GM19023 (cell line): Measurements from ENCODE around the gene RBKS.
"Not testable (repeated sequence)": the region's sequence is repeated elsewhere in the genome, so short reads cannot be mapped to it uniquely, and the experiment has no call there.

ENCODE experiments used
- ATAC-seq: cut with Tn5 transposase; IDR thresholded peaks from one replicate; pipeline ENCODE4 v1.9.1; 2021; ENCODE audit warnings: mild to moderate bottlenecking, moderate library complexity; ENCODE audit not compliant: unreplicated experiment

The RBKS gene

DNA sequence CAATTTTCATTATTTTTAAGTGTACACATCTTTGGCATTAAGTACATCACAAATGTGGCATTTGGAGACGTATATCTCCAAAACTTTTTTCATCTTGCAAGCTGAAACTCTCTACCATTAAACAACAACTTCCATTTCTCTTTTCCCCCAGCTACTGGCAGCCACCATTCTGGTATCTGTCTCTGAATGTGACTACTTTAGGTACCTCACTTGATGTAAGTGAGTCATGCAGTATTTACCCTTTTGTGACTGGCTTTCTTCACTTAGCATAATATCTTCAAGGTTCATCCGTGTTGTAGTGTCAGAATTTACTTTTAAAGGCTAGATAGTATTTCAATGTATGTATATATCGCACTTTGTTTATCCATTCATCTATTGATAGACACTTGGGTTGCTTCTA, 17.4 kb upstream of the RBKS start:
- ATAC-seq = no peak

DNA sequence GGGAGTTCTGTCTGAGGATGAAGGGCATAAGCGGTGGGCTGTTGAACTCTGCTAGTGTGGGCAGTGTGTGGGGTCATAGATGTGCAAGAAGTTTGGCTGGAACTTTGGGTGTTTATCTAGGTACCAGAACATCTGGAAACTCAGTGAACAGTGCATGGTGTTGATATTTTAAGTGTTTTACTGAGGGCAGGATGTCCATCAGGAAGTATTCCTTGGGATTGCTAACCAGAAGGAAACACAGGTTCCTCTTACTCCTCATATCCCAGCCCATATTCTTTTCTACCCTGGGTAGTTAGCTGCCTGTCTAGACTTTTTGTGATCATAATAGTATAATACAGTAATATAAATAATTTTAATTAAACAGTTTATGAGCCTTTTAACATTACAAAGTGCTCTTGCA, 15.9 kb upstream of the RBKS start:
- ATAC-seq = no peak

DNA sequence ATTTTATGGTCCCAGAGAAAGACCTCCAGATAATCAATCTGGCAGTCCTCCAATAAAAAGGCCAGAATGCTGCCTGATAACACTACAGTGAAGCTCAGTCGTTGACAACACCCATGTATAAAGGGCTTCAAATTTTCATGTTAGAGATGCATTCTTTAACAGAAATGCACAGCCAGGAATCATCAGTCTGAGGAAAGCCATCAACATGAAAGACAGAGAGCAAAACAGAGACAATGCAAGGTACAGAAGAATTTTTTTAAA, 14.1 kb upstream of the RBKS start:
- ATAC-seq = no peak

DNA sequence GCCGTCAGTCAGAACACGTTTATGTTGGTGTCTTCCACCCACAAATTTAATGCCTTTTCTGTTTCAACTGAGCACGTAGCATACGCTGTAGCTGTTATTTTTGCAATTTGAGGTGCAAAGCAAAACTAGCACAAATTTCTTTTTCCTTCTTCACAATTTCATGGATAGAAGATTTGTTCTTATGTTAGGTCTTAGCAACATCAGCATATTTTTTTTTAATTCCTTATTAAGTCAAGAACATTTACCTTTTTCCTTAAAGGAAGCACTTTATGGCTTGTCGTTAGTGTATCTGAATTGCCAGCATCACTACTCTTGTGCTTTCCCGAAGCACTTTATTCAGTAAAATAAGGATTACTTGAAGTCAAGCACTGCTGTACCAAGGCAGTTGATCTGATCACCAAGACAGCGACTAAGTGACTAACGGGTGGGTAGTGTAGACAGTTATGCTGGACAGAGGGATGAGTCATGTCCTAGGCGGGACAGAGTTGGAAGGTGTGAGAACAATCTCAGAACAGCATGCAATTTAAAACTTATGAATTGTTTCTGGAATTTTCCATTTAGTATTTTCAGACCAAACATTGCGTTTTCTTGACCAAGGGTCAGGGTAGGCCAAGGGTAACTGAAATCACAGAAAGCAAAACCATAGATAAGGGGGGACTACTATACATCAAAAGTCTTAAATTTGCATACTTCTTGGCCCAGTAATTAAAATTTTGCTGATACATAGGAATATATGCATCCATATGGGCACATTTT, 13.6 kb upstream of the RBKS start:
- ATAC-seq = no peak

DNA sequence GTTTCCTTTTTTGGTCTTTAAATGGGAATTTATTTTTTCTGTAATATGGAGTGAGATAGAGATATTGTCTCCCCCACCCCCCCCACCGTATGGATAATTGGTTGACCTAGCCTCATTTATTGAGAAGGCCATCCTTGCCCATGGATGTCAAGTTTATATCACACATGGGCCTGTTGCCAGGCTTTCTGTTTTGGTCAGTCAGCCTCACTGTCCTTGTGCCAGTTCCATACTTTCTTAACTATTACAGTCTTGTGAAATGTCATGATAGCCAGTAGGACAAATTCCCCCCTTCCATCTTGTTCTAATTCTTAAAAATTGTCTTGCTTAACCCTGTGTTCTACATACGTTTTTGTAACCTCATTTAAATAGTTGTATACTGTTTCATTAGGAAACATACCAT, 12.8 kb upstream of the RBKS start:
- ATAC-seq = no peak

DNA sequence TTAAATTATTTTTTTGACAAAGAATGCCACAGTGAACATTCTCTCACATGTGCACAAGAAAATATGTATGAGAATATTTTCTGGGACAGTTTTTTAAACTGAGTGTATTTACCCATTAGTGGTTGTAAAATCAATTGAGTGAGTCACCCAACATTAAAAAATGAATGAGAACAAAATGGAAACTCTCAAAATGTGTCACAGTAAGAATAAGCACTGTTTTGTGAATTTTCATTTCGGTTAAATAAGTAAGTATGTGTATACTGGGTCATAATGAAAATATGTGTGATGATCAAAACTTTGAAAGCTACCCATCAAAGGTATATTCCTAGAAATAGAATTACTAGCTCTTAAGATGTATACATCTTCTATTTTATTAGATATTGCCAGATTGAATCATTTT, 11.9 kb upstream of the RBKS start:
- ATAC-seq = no peak

DNA sequence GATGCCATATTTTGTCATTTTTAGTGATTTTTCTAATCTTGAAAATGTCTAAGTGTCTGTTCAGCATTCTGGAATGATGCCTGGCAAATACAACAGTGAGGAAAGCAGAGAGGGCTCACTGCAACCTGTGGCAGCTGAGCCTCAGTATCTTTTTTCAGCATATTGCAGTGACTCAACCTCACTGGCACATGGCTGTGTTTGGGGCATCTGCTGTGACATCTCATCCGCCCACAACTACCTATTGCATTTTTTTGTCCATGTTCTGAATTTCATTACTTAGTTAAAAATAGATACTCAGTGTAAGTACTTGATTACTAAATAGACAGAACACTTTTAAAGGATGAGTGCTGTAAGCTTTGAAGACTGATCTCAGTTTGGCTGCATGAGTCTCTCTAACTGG, 11.0 kb upstream of the RBKS start:
- ATAC-seq = no peak

DNA sequence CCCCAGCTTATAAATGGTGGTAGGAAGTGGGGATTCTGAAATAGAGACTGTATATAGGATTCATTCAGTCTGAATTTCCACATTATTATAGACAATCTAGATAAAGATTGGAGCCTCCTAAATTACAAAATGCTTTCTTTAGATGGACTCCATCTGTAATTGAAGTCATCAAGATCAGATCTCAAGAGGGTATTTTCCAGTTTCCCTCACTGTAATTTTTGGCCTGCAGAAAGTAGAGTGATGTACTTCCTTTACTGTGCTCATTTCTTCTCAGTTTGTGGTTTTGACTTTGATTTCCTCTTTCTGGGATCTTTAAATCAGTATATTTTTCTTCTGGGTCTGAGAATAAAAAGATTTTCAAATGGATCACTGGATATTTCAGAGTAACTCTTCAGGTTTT, 7.5 kb upstream of the RBKS start:
- ATAC-seq = no peak

DNA sequence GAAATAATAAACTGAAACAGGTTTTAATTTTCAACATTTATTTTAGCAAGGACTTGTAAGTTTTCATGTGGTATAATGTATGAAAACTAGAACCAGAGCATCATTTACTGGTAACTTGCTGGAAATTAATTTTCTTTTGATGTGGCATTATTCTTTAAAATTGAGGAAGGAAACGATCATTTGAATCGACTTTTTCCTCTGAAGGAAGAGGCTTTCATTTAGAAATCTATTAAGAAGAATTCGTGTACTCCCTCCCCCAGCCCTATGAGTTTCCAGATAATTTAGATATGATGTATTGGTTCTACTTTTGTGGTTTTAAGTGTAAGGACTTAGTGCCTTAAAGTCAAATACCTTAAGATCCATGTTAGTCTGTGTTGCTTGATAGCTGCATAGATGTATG, 2.8 kb upstream of the RBKS start:
- no peak for ATAC-seq

DNA sequence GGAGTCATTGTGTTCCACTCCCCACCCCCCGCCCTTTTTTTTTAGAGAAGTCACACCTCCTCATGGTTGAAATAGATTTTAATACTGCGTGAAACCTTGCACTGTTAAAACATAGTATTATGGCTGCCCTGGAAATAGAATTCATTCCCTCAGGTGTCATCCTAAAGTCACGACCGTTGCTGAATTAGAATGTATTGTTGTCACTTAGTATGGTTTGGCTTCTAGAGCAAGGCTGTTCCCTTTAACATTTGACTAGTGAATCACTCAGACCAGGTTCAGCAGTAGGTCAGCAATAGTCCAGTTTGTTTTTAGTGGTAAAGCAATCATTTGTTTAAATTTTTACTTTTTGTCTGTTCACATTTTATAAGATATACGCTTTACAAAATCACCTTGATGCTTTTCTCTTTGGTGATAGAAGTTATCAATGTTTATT, 1.5 kb upstream of the RBKS start:
- ATAC-seq = no peak

DNA sequence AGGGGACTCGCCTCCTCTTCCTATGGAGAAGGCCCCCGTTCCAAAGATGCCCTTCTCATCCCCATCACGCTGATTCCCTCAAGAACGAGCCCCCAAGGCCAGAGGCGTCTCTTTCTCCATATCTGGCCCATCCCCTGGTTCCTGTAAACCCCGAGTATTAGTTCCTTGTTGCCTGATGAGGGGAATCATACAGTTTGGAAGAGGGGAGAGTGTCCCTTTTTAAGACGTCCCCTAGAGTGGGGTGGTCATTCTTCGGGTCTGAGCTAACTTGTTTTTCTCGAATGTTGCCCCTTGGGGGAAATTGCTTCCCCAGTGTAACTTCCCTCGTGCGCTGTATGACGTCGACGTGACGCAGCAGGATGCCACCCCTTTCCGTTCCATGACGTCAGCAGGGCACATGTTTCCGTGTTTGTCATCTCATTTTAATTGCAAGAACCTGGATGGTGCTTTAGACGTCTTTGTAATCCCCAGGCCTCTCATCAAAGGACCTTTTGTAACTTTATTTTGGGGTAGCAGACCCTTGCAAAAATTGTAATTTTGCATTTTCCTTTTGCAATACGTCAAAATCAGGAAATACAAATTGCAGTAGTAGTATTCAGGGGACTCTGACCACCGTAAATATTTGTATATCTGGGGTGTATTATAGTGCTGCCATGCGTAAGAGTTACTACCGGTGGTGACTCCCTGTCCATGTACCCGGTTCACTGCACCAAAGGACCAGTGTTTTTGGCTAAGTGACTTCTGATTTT, 911 bp upstream of the RBKS start:
- ATAC-seq = peak; percentile 15

DNA sequence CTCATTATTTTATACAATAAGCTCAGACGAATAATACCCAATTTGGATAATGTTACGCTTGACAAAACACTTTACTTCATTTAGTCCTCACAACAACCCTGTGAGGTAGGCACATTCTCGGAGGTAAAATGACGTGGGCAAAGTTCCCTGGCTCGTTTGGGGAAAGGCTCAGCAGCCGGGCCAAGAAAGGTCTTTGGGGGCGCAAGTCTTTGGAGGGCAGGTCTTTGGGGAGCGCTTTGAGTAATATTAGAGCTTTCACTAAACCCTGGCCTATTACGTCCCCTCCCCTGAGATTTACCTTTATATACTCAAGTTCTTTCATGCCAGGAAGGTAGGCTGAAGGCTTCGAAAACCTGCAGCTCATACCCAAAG, 427 bp downstream of the RBKS start:
- no peak for ATAC-seq

DNA sequence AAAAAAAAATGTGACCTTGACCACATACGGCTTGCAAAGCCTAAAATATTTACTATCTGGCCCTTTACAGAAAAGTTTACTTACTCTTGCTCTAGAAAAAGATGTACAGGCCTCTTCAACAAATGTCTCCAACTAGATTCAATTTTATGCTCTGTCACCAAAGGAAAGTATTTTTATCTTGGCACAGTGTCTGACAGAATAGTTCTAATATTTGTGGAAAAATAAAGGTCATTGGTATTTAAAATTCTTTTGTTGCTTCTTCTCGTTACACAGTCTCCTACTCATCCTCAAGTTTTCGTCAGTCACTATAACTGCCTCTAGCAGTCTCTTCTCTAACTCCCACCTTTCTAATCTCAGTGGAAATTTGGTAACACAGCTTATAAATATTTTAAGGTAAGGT, 1.4 kb downstream of the RBKS start:
- ATAC-seq = no peak

DNA sequence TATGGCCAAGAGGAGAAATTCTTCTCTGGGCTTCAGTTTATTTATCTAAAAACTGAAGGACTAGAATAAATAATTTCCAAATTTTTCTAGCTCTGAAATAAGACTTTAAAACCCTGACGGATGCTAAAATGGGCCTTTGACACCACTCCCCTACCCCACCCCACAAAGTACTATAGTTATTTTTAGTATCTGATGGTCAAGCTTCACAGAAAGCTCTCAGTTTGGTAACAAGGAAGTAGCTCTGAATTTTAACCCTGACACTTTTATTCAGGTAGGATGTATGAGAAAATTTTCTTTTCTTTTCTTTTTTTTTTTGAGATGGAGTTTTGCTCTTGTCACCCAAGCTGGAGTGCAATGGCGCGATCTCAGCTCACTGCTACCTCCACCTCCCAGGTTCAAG, 2.4 kb downstream of the RBKS start:
- no peak for ATAC-seq

DNA sequence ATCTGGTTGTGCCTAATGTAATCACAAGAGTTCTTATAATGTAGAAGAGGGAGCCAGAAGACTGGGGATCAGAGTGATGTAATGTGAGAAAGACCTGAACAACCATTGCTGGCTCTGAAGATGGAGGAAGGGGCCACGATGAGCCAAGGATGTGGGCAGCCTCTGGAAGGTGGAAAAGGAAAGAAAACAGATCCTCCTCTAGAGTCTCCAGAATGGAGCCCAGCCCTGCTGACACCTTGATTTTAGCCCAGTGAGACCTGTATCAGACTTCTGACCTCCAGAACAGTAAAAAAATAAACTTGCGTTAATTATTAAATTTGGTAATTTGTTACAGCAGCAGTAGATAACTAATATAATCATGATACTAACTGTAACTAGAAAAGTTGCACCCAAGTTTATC, 3.1 kb downstream of the RBKS start:
- ATAC-seq = no peak

DNA sequence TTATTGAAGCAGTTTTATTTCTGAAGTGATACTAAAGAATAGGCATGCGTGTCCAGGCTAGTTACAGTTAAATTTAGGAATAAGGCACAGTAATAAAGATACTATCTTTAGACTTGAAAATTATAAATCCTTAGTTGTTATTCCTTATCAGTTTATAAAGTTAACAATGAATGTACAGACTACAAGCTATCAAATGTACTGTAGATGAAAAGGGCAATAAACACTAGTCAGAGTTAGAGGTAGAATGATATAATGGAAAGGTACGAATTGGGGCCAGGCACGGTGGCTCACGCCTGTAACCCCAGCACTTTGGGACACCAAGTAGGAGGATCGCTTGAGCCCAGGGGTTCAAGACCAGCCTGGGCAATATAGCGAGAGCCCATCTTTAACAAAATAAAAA, 3.9 kb downstream of the RBKS start:
- ATAC-seq = no peak

DNA sequence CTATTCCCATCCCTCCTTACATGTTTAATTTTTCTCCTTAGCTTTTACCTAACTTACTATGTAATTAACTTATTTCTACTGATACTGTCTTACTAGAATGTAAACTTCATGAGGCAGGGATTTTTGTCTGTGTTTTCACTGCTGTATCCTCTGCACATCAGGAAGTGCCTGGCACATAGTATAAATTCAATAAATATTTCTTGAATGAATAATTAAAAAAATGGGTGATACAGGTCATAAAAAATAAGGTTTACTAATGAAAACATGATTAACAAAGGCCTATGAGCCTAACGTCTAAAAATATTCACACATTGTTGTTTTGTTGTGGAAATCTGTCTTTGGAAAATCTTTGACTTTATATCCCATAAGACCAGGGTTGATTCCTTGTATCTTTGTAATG, 4.5 kb downstream of the RBKS start:
- no peak for ATAC-seq

DNA sequence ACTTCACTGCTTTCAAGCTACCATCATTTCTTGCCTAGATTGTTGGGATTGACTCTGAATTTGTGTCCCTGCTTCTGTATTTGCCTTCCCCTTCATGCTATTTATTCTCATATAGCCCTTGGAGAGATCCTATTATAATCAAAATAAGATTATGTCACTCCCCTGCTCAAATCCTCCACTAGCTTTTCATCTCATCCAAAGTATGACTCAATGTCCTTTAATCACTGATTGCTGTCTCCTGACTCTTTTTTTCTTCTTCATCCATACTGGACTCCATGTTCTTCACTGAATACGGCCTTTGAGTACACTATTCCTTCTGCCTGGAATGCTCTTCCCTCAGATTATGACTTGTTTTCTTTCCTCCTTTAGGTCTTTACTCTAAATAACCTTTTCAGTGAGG, 5.0 kb downstream of the RBKS start:
- ATAC-seq = no peak

DNA sequence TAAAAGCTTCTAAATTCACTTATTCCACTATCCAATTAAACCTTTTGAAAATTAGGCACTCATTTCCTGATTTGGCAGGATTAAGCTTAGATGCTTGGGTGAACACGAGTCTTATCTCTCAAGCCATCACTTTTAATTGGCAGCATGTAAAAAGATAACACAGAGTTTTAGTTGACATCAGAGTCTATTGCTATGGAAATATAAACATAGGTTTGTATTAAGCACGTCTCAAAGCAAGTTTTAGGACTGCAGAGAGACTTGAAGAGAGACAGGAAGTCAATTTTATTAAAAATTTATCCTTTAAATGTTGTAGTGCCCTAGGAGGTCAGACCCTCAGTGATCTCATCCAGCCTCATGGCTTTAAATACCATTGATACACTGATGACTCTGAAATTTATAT, 5.6 kb downstream of the RBKS start:
- no peak for ATAC-seq

DNA sequence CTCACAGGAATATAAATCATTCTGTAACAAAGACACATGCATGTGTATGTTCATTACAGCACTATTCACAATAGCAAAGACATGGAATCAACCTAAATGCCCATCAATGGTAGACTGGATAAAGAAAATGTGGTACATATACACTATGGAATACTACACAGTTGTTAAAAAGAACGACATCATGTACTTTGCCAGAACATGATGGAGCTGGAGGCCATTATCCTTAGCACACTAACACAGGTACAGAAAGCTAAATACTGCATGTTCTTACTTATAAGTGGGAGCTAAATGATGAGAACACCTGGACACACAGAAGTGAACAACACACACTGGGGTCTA, 7.6 kb downstream of the RBKS start:
- ATAC-seq = not testable (repeated sequence)

DNA sequence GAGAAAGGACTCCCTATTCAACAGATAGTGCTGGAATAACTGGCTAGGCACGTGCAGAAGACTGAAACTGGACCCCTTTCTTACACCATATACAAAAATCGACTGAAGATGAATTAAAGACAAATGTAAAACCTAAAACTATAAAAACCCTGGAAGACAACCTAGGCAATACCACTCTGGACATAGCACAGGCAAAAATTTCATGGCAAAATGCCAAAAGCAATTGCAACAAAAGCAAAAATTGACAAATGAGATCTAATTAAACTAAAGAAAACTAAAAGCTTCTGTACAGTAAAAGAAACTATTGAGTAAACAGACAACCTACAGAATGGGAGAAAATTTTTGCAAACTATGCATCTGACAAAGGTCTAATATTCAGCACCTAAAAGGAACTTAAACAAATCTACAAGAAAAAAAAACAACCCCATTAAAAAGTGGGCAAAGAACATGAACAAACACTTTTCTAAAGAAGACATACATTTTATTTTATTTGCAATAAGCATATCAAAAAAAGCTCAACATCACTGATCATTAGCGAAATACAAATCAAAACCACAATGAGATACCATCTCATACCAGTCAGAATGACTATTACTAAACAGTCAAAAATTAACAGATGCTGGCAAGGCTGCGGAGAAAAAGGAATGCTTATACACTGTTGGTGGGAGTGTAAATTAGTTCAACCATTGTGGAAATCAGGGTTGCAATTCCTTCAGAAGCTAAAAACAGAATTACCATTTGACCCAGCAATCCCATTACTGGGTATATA, 8.2 kb downstream of the RBKS start:
- ATAC-seq = not testable (repeated sequence)

DNA sequence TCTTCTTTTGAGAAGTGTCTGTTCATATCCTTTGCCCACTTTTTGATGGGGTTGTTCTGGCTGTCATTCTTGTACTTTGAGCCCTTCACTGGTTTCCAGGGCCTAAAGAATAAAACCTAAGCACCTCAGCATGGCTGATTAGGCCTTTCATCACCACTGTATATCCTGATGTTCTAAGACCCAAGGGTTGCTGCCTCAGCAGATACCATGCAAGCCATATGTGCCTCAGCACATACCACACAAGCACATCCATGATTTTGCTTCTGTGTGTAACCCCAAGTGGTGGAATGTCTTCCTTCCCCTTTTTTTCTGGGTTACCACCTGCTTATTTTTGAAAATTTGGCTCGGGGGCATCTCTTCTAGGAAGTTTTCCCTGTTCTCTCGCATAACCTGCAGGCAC, 11.4 kb downstream of the RBKS start:
- no peak for ATAC-seq
